ENCODE data around the gene MAGI2. TPM values are rescaled to one million over a fixed set of nuclear protein-coding genes. Genes with fewer than 3 reads are reported as not detected.
A peak's percentile ranks its signal among the peaks of the same experiment; 100 is the strongest.

MAGI2 gene
- total RNA-seq, 1 experiment from 2014 or later, result 14.3 TPM

GRCh38 chr7:78716876-78717275 lies 736.6 kb downstream of the MAGI2 start:
- WGBS (ENCODE audit: extremely low coverage, insufficient read length, low lambda C conversion rate), result no CpG with 5 or more reads among the region's 10 CpGs
- Histone ChIP-seq H2BK5ac (ENCODE audit: insufficient read length, low read length) (no peak overlapping the region), H2AFZ (ENCODE audit: low read length) (no peak overlapping the region)

More at GRCh38 chr7:78716876-78717275, 736.6 kb downstream of the MAGI2 start:
- Histone ChIP-seq H2BK20ac (ENCODE audit: low read depth, low read length, poor library complexity, severe bottlenecking) (no peak overlapping the region), H3K27me3 (ENCODE audit: insufficient read depth, low read length) (no peaks in the 10 kb centered on the region), H3K23me2 (ENCODE audit: insufficient read length, low read depth, low read length, poor library complexity, severe bottlenecking) (no peaks in the 10 kb centered on the region), H3K9me3 (ENCODE audit: control insufficient read depth, low read depth, low read length) (no peaks in the 10 kb centered on the region), H4K91ac (ENCODE audit: insufficient read length, low read depth, low read length) (no peak overlapping the region), H3K4ac (ENCODE audit: low read depth, low read length) (no peak overlapping the region), H4K8ac (replicated peaks; ENCODE audit: insufficient read length, low read depth, low read length) (no peak overlapping the region), H2BK120ac (ENCODE audit: low read depth, low read length, poor library complexity, severe bottlenecking) (no peak overlapping the region), H2BK12ac (ENCODE audit: insufficient read length, low read depth, low read length) (no peak overlapping the region), H3K18ac (ENCODE audit: insufficient read length, low read depth, low read length) (no peak overlapping the region), H3K4me2 (ENCODE audit: insufficient read depth, insufficient read length, low read length) (no peak overlapping the region), H4K5ac (ENCODE audit: insufficient read length, low read depth, low read length) (no peak overlapping the region), H3K23ac (ENCODE audit: insufficient read length, low read depth, low read length) (no peak overlapping the region), H4K20me1 (ENCODE audit: control insufficient read depth, insufficient read depth, insufficient read length) (no peaks in the 10 kb centered on the region), H3K56ac (ENCODE audit: insufficient read length, low read depth, low read length) (no peak overlapping the region), H3K9ac (ENCODE audit: extremely low read depth, insufficient read length, low read length) (no peak overlapping the region), H2AK5ac (ENCODE audit: insufficient read length, low read length) (no peak overlapping the region), H3K4me1 (ENCODE audit: insufficient read depth, low read length) (peaks cover 2% of the 10 kb centered on the region; the same call in 1 of the 2 replicates), H3K27ac (ENCODE audit: insufficient read length, low read depth, low read length) (no peak overlapping the region), H3K79me1 (ENCODE audit: insufficient read depth, low read depth, low read length, poor library complexity, severe bottlenecking) (no peaks in the 10 kb centered on the region), H3T11ph (ENCODE audit: low read length) (no peak overlapping the region), H2BK15ac (ENCODE audit: low read depth, low read length) (no peak overlapping the region), H3K14ac (ENCODE audit: insufficient read depth, low read length) (no peak overlapping the region), H3K79me2 (ENCODE audit: insufficient read depth, low read length) (no peaks in the 10 kb centered on the region)
- peak overlapping the region; percentile 3 to 59 (median 38); a peak in 3 of 7 replicates for H3K27ac Mint-ChIP-seq
- H3K4me1 Mint-ChIP-seq, result peaks cover 18 to 28% of the 10 kb centered on the region in 2 experiments
- H3K27me3 Mint-ChIP-seq (ENCODE audit: low read depth), result no peaks in the 10 kb centered on the region
- TF ChIP-seq, protein P1, sequence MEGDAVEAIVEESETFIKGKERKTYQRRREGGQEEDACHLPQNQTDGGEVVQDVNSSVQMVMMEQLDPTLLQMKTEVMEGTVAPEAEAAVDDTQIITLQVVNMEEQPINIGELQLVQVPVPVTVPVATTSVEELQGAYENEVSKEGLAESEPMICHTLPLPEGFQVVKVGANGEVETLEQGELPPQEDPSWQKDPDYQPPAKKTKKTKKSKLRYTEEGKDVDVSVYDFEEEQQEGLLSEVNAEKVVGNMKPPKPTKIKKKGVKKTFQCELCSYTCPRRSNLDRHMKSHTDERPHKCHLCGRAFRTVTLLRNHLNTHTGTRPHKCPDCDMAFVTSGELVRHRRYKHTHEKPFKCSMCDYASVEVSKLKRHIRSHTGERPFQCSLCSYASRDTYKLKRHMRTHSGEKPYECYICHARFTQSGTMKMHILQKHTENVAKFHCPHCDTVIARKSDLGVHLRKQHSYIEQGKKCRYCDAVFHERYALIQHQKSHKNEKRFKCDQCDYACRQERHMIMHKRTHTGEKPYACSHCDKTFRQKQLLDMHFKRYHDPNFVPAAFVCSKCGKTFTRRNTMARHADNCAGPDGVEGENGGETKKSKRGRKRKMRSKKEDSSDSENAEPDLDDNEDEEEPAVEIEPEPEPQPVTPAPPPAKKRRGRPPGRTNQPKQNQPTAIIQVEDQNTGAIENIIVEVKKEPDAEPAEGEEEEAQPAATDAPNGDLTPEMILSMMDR (conservative IDR thresholded peaks at IDR 0.05), result no peak
- DNase-seq, result peak; percentile 45
- no peaks in the 10 kb centered on the region for H3K36me3 Mint-ChIP-seq (ENCODE audit: insufficient read depth in 1 of 3, low read depth in 3 of 3)
- H3K4me3 Mint-ChIP-seq, result no peak overlapping the region
- H3K9me3 Mint-ChIP-seq, result no peaks in the 10 kb centered on the region
